K562 (cell line): Measurements from ENCODE around the gene APOLD1. TPM values are rescaled to one million over a fixed set of nuclear protein-coding genes. Genes with fewer than 3 reads are reported as not detected.

Source experiments
- ATAC-seq: fragments of 200-7000 bp; cut with Tn5 transposase; 3 replicates; pipeline ENCODE4 v1.9.1; 2020; ENCODE audit warnings: moderate library complexity
- BruUV-seq: library from RNA; stranded (reverse); fragments of 400-500 nt; replicated peaks from 2 replicates; lab custom pipeline; 2021; lab: Mats Ljungman, UMichigan
- CTCF ChIA-PET: fragments of 300-600 bp; formaldehyde crosslinking; extraction: SDS; loops from one replicate; lab custom pipeline; 2021; ENCODE audit warnings: low intra/inter-chr PET ratio; lab: Yijun Ruan, JAX
- POLR2A ChIA-PET: fragments of 300-600, 350-650 bp; sonication (Branson Sonifier 250); formaldehyde crosslinking; extraction: SDS; loops from one replicate; lab custom pipeline; 2021; ENCODE audit warnings: antibody characterized with exemption, inconsistent platforms; lab: Yijun Ruan, JAX
- DNase-seq, 4 experiments: peaks; one replicate each; pipeline versions ENCODE4 v3.0.0 to v3.0.0-alpha.2; 2011 to 2018; ENCODE audit warnings: low spot score in 3 of 4, mixed read lengths in 3 of 4; ENCODE audit errors: extremely low read depth in 1 of 4
- FAIRE-seq: peaks from 2 replicates; lab custom pipeline; 2011; peaks lifted over from hg19 to GRCh38; lab: Jason Lieb, UNC
- H2AFZ ChIP-seq: 2 replicates; pipeline ENCODE4 v1.6.0; 2011; ENCODE audit warnings: low read depth, low read length, control low read depth, inconsistent platforms
- H3K27ac ChIP-seq: fragments of 200-600 bp; 3 replicates; pipeline ENCODE4 v1.8.0; 2011; ENCODE audit warnings: low read depth, mild to moderate bottlenecking, control low read depth, inconsistent platforms, low read length, moderate library complexity, mixed read lengths; ENCODE audit errors: extremely low read depth
- H3K27me3 ChIP-seq, 2 experiments: fragments of 300-600 bp in 1 of 2; 2 replicates in 1 of 2; 3 replicates in 1 of 2; pipeline versions ENCODE4 v1.6.0 to v1.8.0; 2011; ENCODE audit warnings: inconsistent platforms in 2 of 2, low read length in 2 of 2, mild to moderate bottlenecking in 1 of 2, mixed read lengths in 1 of 2, moderate library complexity in 1 of 2; ENCODE audit not compliant: control insufficient read depth in 2 of 2, insufficient read depth in 2 of 2
- H3K36me3 ChIP-seq: fragments of 300-600 bp; 3 replicates; pipeline ENCODE4 v1.8.0; 2011; ENCODE audit warnings: mild to moderate bottlenecking, low read length, inconsistent platforms; ENCODE audit not compliant: control insufficient read depth, insufficient read depth
- H3K4me1 ChIP-seq, 2 experiments: fragments of 200-600 bp in 1 of 2; replicated peaks in 1 of 2; 2 replicates in 1 of 2; 3 replicates in 1 of 2; pipeline versions ENCODE4 v1.5.1 to v1.8.0; 2011; ENCODE audit warnings: inconsistent platforms in 2 of 2, low read length in 2 of 2, mild to moderate bottlenecking in 1 of 2, mixed read lengths in 1 of 2, moderate library complexity in 1 of 2; ENCODE audit not compliant: control insufficient read depth in 2 of 2, insufficient read depth in 2 of 2
- H3K4me2 ChIP-seq: 2 replicates; pipeline ENCODE4 v1.6.1; 2011; ENCODE audit warnings: low read length, control low read depth, inconsistent platforms, mixed read lengths; ENCODE audit not compliant: insufficient read depth
- H3K4me3 ChIP-seq: fragments of 200-600 bp; sonication (generic), shearing (Covaris generic); 2 replicates; pipeline ENCODE4 v1.5.1; 2016; ENCODE audit warnings: control low read depth, inconsistent platforms
- H3K79me2 ChIP-seq: fragments of 200-600 bp; 3 replicates; pipeline ENCODE4 v1.8.0; 2011; ENCODE audit warnings: low read length, inconsistent platforms; ENCODE audit not compliant: control insufficient read depth, insufficient read depth
- H3K9ac ChIP-seq, 2 experiments: 2 replicates each; pipeline versions ENCODE4 v1.6.0 to v1.6.1; 2011; ENCODE audit warnings: low read depth in 2 of 2, low read length in 2 of 2, control low read depth in 1 of 2, inconsistent platforms in 1 of 2, mild to moderate bottlenecking in 1 of 2, mixed read lengths in 1 of 2; ENCODE audit not compliant: insufficient read depth in 1 of 2
- H3K9me1 ChIP-seq: one replicate; pipeline ENCODE4 v1.6.0; 2011; ENCODE audit warnings: inconsistent platforms, mild to moderate bottlenecking, low read length, moderate library complexity; ENCODE audit not compliant: control insufficient read depth, insufficient read depth
- H3K9me3 ChIP-seq: replicated peaks from 2 replicates; pipeline ENCODE4 v1.5.1; 2011; ENCODE audit warnings: low read depth, low read length, inconsistent platforms; ENCODE audit not compliant: control insufficient read depth, insufficient read depth
- H4K20me1 ChIP-seq: replicated peaks from 2 replicates; pipeline ENCODE4 v1.6.1; 2011; ENCODE audit warnings: low read length, inconsistent platforms, mixed read lengths; ENCODE audit not compliant: control insufficient read depth, insufficient read depth
- CEBPG ChIP-seq, 3 experiments: fragments of 200-800 bp in 1 of 3; sonication (Bioruptor generic) in 1 of 3; sonication (generic) in 1 of 3; formaldehyde crosslinking in 1 of 3; IDR thresholded peaks in 2 of 3; conservative IDR thresholded peaks in 1 of 3; 2 replicates each; pipeline versions ENCODE4 v1.6.1 to v1.8.0; 2016 to 2022; ENCODE audit warnings: missing compliant biosample characterization in 2 of 3, missing genetic modification characterization in 2 of 3, mild to moderate bottlenecking in 1 of 3, missing genetic modification reagents in 1 of 3
- FOXA1 ChIP-seq: fragments of 450-650 bp; IDR thresholded peaks from 2 replicates; pipeline ENCODE4 v1.6.1; 2016; ENCODE audit warnings: mild to moderate bottlenecking, borderline replicate concordance
- RBBP5 ChIP-seq: fragments of 200-600 bp; sonication (generic); IDR thresholded peaks from 2 replicates; pipeline ENCODE4 v1.6.1; 2012; ENCODE audit warnings: borderline replicate concordance, mild to moderate bottlenecking, low read length, control low read depth, inconsistent platforms; ENCODE audit not compliant: insufficient read depth, poor library complexity, severe bottlenecking
- ZNF146 ChIP-seq: IDR thresholded peaks from one replicate; pipeline ENCODE4 v1.6.1; 2018; ENCODE audit warnings: missing compliant biosample characterization; ENCODE audit not compliant: unreplicated experiment
- ZNF175 ChIP-seq: fragments of 200-800 bp; sonication (Bioruptor generic); IDR thresholded peaks from 2 replicates; pipeline ENCODE4 v1.6.1; 2016; ENCODE audit warnings: low read depth, mild to moderate bottlenecking, missing genetic modification characterization, missing compliant biosample characterization
- ZNF589 ChIP-seq: fragments of 200-800 bp; sonication (Bioruptor generic); IDR thresholded peaks from 2 replicates; pipeline ENCODE4 v1.6.1; 2016; ENCODE audit warnings: low read depth, missing genetic modification characterization, missing compliant biosample characterization
- WGBS: fragments of 100-300 bp; shearing (Covaris generic); methylation state at CpG from one replicate; pipeline ENCODE4 v1.1.6; 2016; ENCODE audit warnings: low coverage, mixed read lengths; ENCODE audit not compliant: insufficient coverage; ENCODE audit errors: missing lambda C conversion rate; 5-methylcytosine and 5-hydroxymethylcytosine counted together
- in situ Hi-C: fragments of 300-500 bp; cut with MboI; formaldehyde crosslinking; loops from 4 replicates; pipeline ENCODE4 v1.15.0; 2018; ENCODE audit warnings: inconsistent platforms, mixed read lengths
- intact Hi-C: fragments of 100-400 bp; cut with micrococcal nuclease; formaldehyde crosslinking; loops from 2 replicates; pipeline ENCODE4 v1.14.2; 2022
- polyA plus RNA-seq, 8 experiments: library from polyadenylated mRNA; depleted of rRNA in 4 of 8; stranded (reverse) in 5 of 8; unstranded in 3 of 8; fragments of >200 nt; fragmentation: Nextera tagmentation in 2 of 8; fragmentation: Illumina TruSeq in 1 of 8; extraction: Ambion mirVana in 2 of 8; extraction: Trizol in 1 of 8; gene quantifications; 2 replicates each; pipeline versions ENCODE4 v1.2.1 to v1.2.3, GENCODE V29; 2011 to 2014; ENCODE audit warnings: inconsistent platforms in 1 of 8, missing spikeins in 1 of 8
- total RNA-seq, 7 experiments: library from RNA; depleted of rRNA in 6 of 7; stranded (reverse); fragments of >200 nt in 6 of 7; fragmentation: Illumina TruSeq in 2 of 7; extraction: Trizol in 2 of 7; gene quantifications; 2 replicates each; pipeline versions ENCODE4 v1.2.1 to v1.2.3, GENCODE V29; 2011 to 2021; ENCODE audit warnings: low replicate concordance in 1 of 7

APOLD1 gene
- total and polyA plus RNA-seq, 9 of the 15 experiments (the other 6 are each of a cell fraction or from before 2014, with no cell fraction given): 0.28 to 1.1 (median 0.61) TPM

DNA sequence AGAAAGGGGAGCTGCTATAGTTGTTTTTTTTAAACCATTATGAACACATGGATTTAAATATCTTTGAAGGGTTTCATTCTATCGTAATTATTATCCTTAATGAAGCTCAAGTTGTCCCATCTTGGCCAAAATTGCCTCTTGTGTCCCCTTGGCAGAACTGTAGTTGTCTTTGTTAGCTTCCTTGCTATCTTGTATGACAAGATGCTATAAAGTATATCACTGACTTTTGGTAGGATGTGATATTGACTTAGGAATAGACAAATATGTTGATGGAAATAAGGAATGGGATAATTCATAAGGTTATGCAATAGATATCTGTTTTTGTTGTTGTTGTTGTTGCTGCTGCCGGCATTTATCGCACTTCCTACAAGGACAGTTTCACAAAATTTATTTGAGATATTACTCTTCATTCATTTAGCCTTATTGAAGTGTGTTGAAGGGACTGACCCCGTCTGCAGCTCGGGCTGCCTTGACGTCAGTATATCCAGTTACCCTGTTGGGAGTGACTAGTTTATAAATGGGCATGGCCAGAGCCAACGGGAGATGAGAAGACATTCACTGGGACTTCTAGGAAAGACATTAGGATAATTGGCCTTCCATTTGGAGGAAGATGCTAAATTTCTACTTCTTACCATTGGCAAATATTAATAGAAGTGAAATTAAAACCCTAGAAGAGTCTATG is 26.1 kb upstream of the APOLD1 start:
- H3K4me2 ChIP-seq: no peak overlapping the region
- no peak overlapping the region for H3K4me3 ChIP-seq
- no TSS peak for BruUV-seq
- DNase-seq (no peak), FAIRE-seq (no peak), ATAC-seq (no peak)
- H4K20me1 ChIP-seq: no peaks in the 10 kb centered on the region
- H3K9ac ChIP-seq: no peak overlapping the region
- H3K36me3 ChIP-seq: no peaks in the 10 kb centered on the region
- intact Hi-C loops: no loop called here
- no peak overlapping the region for H2AFZ ChIP-seq
- H3K9me1 ChIP-seq: no peaks in the 10 kb centered on the region
- no peaks in the 10 kb centered on the region for H3K79me2 ChIP-seq
- WGBS: 71% methylated on average over 7 of the region's 7 CpGs
- TF ChIP-seq ZNF175: peak; percentile 64; the same call in 1 of the 2 replicates
- no peak for TF ChIP-seq CEBPG (CRISPR knock-in tag; IDR thresholded peaks at IDR 0.05)
- peak in 1 of 2 experiments; percentile 24; a peak in 2 of 4 replicates for TF ChIP-seq CEBPG (tag; conservative IDR thresholded peaks at IDR 0.05 in 1 of 2, IDR thresholded peaks at IDR 0.05 in 1 of 2)
- TF ChIP-seq FOXA1: no peak
- no peak for TF ChIP-seq RBBP5
- no peak for TF ChIP-seq ZNF146 (CRISPR knock-in tag)
- peak; percentile 68 for TF ChIP-seq ZNF589 (CRISPR knock-in tag)
- CTCF ChIA-PET: no interaction called here
- peaks cover 3 to 12% of the 10 kb centered on the region in 2 experiments; a peak in 3 of 5 replicates for H3K4me1 ChIP-seq
- in situ Hi-C loops: no loop called here
- POLR2A ChIA-PET: no interaction called here
- no peak overlapping the region for H3K27ac ChIP-seq
- H3K27me3 ChIP-seq: no peaks in the 10 kb centered on the region
- no peaks in the 10 kb centered on the region for H3K9me3 ChIP-seq
